Activated T-helper 1 cell treated with anti-CD3 and anti-CD28 coated beads, Interleukin-2, amount 50 U/mL, for 16 hours (primary cell): ENCODE data around the gene PGM2.
"Not testable (repeated sequence)": the region's sequence is repeated elsewhere in the genome, so short reads cannot be mapped to it uniquely, and the experiment has no call there.

Source experiments
- DNase-seq, 2 donors: peaks; one replicate each; pipeline ENCODE4 v3.0.0-alpha.2; 2020; ENCODE audit warnings: low read depth in 1 of 2, low spot score in 1 of 2

PGM2 gene

GRCh38 chr4:37816719-37817118 is 9.8 kb upstream of the PGM2 start:
- DNase-seq, result no peak

GRCh38 chr4:37818752-37819151 is 7.7 kb upstream of the PGM2 start:
- no peak for DNase-seq

- DNase-seq, result not testable (repeated sequence)
Measured at GRCh38 chr4:37820458-37820857, 6.0 kb upstream of the PGM2 start.

GRCh38 chr4:37821953-37822605 is 4.4 kb upstream of the PGM2 start:
- no peak for DNase-seq

- not testable (repeated sequence) for DNase-seq
Measured at GRCh38 chr4:37825501-37825900, 985 bp upstream of the PGM2 start.

GRCh38 chr4:37825968-37826294 is 555 bp upstream of the PGM2 start:
- DNase-seq, result no peak

GRCh38 chr4:37827030-37827685 is 672 bp downstream of the PGM2 start:
- no peak for DNase-seq

- DNase-seq, result no peak
Measured at GRCh38 chr4:37827802-37828321, 1.4 kb downstream of the PGM2 start.

GRCh38 chr4:37828843-37829242 is 2.4 kb downstream of the PGM2 start:
- DNase-seq, result no peak

GRCh38 chr4:37830640-37831039 is 4.2 kb downstream of the PGM2 start:
- no peak for DNase-seq

GRCh38 chr4:37835031-37835430 is 8.5 kb downstream of the PGM2 start:
- DNase-seq, result no peak

GRCh38 chr4:37835806-37836205 is 9.3 kb downstream of the PGM2 start:
- no peak for DNase-seq

GRCh38 chr4:37836274-37836673 is 9.8 kb downstream of the PGM2 start:
- no peak for DNase-seq

GRCh38 chr4:37836838-37837440 is 10.5 kb downstream of the PGM2 start:
- no peak for DNase-seq

GRCh38 chr4:37837446-37837845 is 11.0 kb downstream of the PGM2 start:
- DNase-seq, result no peak

GRCh38 chr4:37839426-37839825 is 12.9 kb downstream of the PGM2 start:
- no peak for DNase-seq

GRCh38 chr4:37844204-37844603 is 17.7 kb downstream of the PGM2 start:
- no peak for DNase-seq

GRCh38 chr4:37845201-37845600 is 18.7 kb downstream of the PGM2 start:
- DNase-seq, result no peak

GRCh38 chr4:37847311-37847884 is 20.9 kb downstream of the PGM2 start:
- no peak for DNase-seq

GRCh38 chr4:37852376-37852775 is 25.9 kb downstream of the PGM2 start:
- DNase-seq, result no peak

GRCh38 chr4:37858112-37858511 is 31.6 kb downstream of the PGM2 start:
- no peak for DNase-seq

- no peak for DNase-seq
Measured at GRCh38 chr4:37858872-37859271, 32.4 kb downstream of the PGM2 start.
